Ecto neural progenitor cell (in vitro differentiated cells): ENCODE data around the gene RNU1-3.
"Not testable (repeated sequence)": the region's sequence is repeated elsewhere in the genome, so short reads cannot be mapped to it uniquely, and the experiment has no call there.

Experiments used
- DNase-seq: peaks from one replicate; pipeline ENCODE4 v3.0.0-alpha.2; 2018; ENCODE audit warnings: low spot score

The RNU1-3 gene

GRCh38 chr1:16636551-16637195 lies 30.1 kb downstream of the RNU1-3 start:
- DNase-seq = peak; percentile 57

DNA sequence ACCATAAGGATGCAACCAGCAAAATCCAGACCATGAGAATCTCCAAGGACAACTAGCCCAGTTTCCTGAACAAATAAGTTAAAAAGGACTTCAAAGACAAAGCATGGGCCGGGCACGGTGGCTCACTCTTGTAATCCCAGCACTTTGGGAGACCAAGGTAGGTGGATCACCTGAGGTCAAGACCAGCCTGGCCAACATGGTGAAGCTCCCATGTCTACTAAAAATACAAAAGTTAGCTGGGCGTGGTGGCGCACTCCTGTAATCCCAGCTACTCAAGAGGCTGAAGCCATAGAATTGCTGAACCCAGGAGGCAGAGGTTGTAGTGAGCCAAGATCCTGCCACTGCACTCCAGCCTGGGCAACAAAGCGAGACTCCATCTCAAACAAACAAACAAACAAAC lies 30.8 kb downstream of the RNU1-3 start:
- DNase-seq = not testable (repeated sequence)

- DNase-seq = peak; percentile 46
These were observed 33.0 kb downstream of the RNU1-3 start for GRCh38 chr1:16633540-16634282.

DNA sequence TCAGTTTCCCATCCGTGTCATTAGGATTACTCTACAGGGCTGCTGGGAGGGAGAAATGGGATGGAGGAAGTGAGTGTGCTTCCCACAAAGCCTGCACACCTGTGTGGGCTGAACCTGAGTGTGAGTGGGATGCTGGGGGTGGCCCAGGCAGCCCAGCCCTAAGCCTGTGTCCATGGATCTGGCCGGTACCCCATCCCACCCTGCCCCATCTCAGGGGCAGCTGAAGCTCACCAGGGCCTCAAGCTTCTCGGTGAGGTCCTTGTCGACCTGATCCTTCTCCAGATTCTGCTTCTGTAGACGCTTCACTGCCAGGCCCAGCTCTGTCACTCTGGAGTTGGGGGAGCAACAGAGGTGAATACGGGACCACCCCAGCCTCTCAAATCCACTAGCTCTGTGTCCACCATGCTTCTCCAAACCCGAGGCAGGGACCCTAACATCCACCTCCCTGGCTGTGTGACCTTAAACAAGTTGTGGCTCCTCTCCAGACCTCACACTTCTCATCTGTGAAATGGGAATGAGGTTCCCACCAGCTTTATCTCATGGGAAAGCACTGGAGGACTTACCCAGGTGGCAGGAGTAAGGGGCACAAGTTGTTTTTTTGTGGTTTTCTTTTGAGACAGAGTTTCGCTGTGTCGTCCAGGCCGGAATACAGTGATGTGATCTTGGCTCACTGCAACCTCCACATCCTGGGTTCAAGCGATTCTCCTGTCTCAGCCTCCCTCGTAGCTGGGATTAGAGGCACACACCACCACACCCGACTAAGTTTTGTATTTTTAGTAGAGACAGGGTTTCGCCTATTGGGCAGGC lies 34.5 kb downstream of the RNU1-3 start:
- DNase-seq = peak; percentile 54

- DNase-seq = peak; percentile 64
These were observed 35.3 kb downstream of the RNU1-3 start for GRCh38 chr1:16631248-16632043.

DNA sequence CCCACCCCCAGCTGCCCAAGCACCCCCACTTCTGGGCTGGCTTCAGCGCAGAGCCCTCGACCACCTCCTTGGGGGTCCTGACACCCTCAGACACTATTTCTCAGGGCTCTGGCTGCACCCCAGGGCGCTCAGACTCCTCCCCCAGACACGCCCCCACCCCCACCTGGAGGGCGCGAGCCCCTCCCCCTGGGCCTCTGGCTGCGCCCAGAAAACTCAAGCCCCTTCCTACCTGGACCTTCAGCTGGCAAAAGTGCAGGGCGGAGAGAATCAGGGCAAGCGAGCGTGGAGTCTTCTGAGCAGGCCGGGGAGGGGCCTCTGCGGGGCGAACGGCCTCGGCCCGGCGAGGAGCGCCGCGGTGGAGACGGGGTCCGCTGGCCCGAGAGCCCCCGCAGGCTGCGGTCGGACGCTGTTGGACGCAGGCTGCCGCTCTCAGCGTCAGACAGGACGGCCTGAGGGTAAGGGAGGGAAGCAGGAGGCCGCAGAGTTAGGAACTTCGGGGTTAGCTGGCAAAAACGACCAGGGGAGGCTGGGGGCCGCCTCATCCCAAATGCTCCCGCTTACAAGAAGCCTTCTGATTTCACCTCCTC lies 36.0 kb downstream of the RNU1-3 start:
- peak; percentile 63 for DNase-seq

GRCh38 chr1:16629916-16630530 lies 36.7 kb downstream of the RNU1-3 start:
- DNase-seq = peak; percentile 63

DNA sequence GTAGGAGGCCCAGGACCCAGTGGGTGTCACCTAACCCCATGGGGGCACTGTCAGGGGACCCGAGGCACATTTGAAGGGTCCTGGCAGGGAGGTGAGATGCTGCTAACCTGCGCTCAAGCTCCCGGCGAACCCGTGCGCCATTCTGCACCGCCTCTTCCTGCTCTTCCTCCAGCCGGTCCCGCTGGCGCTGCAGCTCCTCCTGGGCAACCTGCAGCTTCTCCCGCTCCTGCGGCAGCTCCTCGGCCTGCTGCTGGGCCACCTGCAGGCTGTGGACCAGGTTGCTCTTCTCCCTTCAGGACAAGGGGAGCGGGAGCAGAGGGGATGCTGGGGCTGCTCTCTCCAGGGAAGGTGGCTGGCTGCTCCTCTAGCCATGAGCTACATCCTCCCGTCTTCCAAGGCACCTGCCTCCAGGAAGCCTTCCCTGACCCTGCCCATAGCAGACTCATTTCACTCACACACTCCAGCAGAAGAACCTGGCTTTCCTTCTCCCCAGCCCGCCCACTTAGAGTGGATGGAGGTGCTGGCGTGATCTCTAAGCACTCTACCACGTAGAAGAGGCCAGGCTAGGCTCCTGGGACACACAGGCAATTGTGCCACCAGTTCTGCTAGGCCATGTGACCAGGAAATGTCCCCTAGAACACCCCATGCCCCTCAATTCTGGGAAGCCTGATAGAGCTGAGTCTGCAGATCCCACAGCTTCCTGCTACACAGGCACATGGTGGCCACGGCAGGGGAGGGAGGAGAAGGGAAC lies 38.2 kb downstream of the RNU1-3 start:
- peak; percentile 63 for DNase-seq

DNA sequence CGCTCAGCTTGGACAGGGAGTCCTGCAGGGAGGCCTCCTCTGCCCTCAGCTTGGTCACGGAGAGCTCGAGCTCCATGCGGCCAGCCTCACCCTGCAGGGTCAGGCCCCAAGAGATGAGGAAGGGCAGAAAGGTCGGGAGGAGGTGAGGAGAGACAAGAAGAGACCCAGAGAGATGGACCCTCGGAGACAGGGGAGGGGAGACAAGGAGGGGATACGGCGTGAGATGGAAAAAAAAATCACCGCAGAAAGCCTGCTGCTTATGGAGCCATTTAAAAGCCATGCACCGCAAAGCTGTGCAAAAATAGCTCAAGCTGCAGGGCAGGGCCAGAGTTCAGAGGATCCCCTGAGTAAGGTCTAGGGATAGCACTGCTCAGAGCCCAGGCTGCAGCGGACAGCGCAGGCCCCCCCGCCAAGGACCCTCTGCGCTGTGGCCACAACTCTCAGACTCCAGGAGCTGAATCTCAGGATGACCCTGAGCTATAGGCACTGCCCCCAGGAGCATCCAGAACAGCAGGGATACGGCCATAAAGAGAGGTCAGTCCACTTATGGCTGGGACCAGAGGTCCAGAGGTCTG lies 40.3 kb downstream of the RNU1-3 start:
- DNase-seq = not testable (repeated sequence)

DNA sequence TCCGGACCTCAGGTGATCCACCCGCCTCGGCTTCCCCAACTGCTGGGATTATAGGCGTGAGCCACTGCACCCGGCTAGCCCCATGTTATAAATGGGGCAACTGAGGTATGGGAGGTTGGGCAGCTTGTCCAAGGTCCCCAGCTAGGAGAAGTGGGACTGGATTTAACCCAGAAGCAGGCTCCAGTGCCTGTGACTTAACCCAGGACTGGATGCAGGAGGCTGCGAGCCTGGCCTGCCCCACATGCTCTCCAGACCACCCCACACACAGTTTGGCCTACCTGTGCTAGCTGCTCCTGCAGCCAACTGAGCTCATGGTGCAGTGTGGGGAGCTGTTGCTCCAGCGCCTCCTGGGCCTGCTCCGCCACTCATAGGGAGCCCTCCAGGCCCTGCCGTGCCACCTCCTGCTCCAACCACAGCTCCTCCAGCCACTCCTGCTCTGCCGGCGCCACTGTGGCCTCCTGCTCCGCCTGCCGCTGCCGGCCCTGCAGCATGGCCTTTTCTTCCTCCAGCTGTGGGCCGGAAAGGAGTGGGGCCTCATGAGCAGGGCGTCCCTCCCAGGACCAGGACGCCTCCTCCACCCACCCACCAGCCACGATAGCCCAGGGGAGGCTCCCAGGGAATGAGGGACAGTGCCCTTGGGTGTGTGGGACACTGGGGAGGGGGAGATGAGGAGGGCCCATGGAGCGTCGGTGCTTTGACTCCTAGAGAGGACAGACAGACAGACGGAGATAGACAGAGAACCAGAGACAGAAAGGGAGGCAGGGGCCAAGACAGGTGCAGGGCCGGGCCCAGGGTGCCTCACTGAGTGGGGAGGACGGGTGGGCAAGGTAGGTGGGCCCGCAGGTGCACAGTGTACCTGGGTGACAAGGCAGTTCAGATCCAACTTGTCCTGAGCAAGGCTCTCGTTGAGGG lies 41.0 kb downstream of the RNU1-3 start:
- no peak for DNase-seq

DNA sequence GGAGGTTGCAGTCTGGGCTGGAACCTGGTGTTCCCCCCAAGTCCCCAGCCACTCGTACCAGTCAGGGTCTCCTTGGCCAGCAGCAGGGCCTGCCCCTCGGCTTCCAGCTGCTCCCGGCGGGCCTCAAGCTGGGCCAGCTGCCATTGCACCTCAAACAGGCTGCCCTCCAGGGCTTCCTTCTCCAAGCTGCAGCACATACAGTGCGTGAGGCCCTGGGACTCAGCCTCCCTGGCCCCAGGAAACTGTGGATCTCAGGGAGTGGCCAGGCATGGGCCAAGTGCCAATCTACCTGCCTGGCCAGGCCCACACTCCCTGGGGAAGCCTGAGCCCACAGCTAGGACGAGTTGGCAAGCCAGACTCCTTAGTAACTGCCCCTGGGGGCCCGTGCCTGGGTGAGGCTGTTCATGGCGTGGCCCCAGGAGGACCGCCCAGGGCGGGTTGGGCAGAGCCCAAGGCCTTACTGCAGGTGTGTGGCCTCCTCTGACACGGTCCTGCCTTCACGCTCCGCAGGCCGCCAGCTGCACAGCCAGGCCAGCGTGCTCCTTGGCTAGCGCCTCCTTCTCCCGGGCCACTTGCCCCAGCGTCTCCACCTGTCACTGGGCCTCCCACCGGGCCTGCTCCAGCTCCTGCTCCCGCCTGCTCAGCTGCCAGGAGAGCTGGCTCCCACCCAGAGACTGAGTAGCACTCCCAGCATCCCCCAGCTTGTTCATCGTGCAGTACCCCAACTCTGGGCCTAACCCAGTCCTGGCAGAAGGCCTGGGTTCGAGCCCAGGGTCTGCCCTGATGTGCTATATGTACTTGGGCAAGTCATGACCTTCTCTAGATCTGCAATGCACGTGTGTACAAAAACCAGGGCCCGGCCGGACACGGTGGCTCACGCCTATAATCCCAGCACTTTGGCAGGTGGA lies 42.7 kb downstream of the RNU1-3 start:
- not testable (repeated sequence) for DNase-seq

DNA sequence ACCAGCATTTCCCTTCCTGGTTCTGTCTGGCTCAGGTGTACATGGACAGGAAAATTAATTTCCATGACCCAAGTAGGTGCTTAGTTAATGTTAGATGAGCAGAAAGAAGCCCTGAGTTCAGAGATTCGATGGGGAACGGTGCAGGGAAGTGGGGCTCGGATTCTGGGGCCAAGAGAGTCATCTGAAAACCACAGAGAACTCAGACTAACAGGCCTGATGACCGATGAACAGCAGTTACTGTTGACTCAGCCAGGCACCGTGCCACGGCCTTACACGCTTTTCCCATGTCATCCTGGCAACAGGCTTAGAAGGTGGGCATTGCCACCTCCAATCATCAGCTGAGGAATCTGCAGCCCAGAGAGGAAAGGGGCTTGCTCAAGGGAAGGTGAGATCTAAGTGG lies 43.4 kb downstream of the RNU1-3 start:
- not testable (repeated sequence) for DNase-seq

- not testable (repeated sequence) for DNase-seq
These were observed 45.0 kb downstream of the RNU1-3 start for GRCh38 chr1:16621681-16622315.

DNA sequence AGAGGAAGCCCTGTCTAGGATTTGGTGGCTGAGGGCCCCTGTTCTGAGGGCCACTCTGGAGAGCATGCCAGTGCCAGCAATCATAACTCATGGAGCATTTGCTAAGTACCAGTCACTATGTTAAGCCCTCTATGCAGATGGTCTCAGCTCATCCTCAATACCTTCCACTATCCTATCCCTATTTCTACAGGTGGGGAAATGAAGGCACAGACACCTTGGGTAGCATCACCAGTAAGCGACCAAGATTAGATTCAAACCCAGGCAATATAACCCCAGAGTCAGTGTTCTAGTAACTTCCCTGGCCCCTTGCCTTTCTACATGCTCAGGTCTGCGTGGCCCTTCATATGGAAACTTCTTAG lies 45.5 kb downstream of the RNU1-3 start:
- DNase-seq = no peak

DNA sequence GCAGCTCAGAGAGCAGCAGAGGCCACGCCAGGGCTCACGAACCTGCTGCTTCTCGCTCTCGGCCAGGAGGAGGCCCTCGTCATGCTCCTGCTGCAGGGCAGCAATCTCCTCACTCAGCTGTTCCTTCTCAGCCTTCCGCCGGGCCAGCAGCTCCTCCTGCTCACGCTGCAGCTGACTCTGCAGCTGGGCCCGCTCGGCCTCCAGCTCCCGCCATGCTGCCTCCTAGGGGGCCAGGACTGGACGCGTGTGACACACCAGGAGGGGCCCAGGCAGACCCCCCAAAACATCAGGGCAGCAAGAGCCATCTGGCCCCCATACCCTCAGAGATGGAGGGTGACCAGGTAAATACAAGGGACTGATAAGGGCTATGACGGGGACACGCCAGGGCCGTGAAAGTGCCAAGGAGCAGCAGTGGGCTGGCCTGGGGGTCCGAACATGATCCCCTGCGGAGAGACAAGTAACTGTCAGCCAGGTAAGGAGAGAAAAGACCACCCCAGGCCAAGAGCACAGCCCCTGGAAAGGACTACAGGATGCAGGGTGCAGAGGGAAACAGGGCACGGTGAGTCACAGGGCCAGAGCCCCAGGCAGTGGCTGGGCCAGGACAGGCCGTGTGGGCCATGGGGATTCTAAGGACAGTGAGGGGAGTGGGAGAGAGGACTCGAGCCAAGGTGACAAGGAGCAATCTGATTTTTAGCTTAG lies 46.8 kb downstream of the RNU1-3 start:
- peak; percentile 84 for DNase-seq

GRCh38 chr1:16618719-16619118 lies 48.0 kb downstream of the RNU1-3 start:
- DNase-seq = peak; percentile 84
